ENCODE results near the gene INPP1. TPM values are rescaled to one million over a fixed set of nuclear protein-coding genes. Genes with fewer than 3 reads are reported as not detected.
"Not testable (repeated sequence)": the region's sequence is repeated elsewhere in the genome, so short reads cannot be mapped to it uniquely, and the experiment has no call there.

The INPP1 gene
- total RNA-seq, 2 experiments from 2014 or later, result 8.5 to 10.2 TPM

- Mint-ChIP-seq H3K27me3 (no peaks in the 10 kb centered on the region), H3K4me1 (ENCODE audit: low read depth) (peaks cover 16% of the 10 kb centered on the region), H3K9me3 (no peaks in the 10 kb centered on the region), H3K4me3 (no peak overlapping the region), H3K27ac (no peak overlapping the region), H3K36me3 (ENCODE audit: low read depth) (no peaks in the 10 kb centered on the region)
- intact Hi-C loops (cut with micrococcal nuclease), result no loop called here
- DNase-seq (no peak), ATAC-seq (no peak)
- ChIA-PET CTCF (interaction anchor here (1.2 kb wide), 1 partner anchor 13 kb away, joined by 4 read pairs; no protein-coding TSS in a partner anchor), POLR2A (no interaction called here)
- TF ChIP-seq CTCF (IDR thresholded peaks at IDR 0.05), result no peak
These were observed 14.2 kb downstream of the INPP1 start for GRCh38 chr2:190357600-190357999.

- H3K9me3 Mint-ChIP-seq; intact Hi-C loops (cut with micrococcal nuclease); H3K27me3 Mint-ChIP-seq; H3K36me3 Mint-ChIP-seq (ENCODE audit: low read depth); ATAC-seq; DNase-seq; POLR2A ChIA-PET: not testable (repeated sequence)
- Mint-ChIP-seq H3K4me3 (peak overlapping the region; percentile 15), H3K4me1 (ENCODE audit: low read depth) (peaks cover 19% of the 10 kb centered on the region), H3K27ac (peak overlapping the region; percentile 34)
- CTCF ChIA-PET, result interaction anchor here (0.6 to 1.8 kb wide), 5 partner anchors 8 to 373 kb away, joined by 3 to 6 read pairs (median 3); no protein-coding TSS in a partner anchor
These were observed 15.5 kb downstream of the INPP1 start for GRCh38 chr2:190358655-190359448.

- H3K27ac Mint-ChIP-seq, result no peak overlapping the region
- POLR2A ChIA-PET, result interaction anchor here (1.2 kb wide), 1 partner anchor 47 kb away, joined by 4 read pairs; no protein-coding TSS in a partner anchor
- H3K4me1 Mint-ChIP-seq (ENCODE audit: low read depth), result peaks cover 19% of the 10 kb centered on the region
- intact Hi-C loops (cut with micrococcal nuclease), result no loop called here
- H3K27me3 Mint-ChIP-seq, result no peaks in the 10 kb centered on the region
- no peak for TF ChIP-seq CTCF (IDR thresholded peaks at IDR 0.05)
- H3K9me3 Mint-ChIP-seq, result no peaks in the 10 kb centered on the region
- no peaks in the 10 kb centered on the region for H3K36me3 Mint-ChIP-seq (ENCODE audit: low read depth)
- ATAC-seq (no peak), DNase-seq (no peak)
- CTCF ChIA-PET, result interaction anchor here (1.7 to 2.2 kb wide), 3 partner anchors 10 to 271 kb away, joined by 5 to 9 read pairs (median 9); no protein-coding TSS in a partner anchor
- peak overlapping the region; percentile 80 for H3K4me3 Mint-ChIP-seq
These were observed 17.2 kb downstream of the INPP1 start for GRCh38 chr2:190360561-190360960.

GRCh38 chr2:190360965-190361364 lies 17.6 kb downstream of the INPP1 start:
- H3K36me3 Mint-ChIP-seq (ENCODE audit: low read depth), result no peaks in the 10 kb centered on the region
- ChIA-PET CTCF (interaction anchor here (1.0 to 2.2 kb wide), 4 partner anchors 9 to 272 kb away, joined by 5 to 9 read pairs (median 7); partner anchors contain the start of gene INPP1), POLR2A (interaction anchor here (1.2 kb wide), 1 partner anchor 46 kb away, joined by 4 read pairs; no protein-coding TSS in a partner anchor)
- ATAC-seq, result no peak
- no peaks in the 10 kb centered on the region for H3K27me3 Mint-ChIP-seq
- H3K4me3 Mint-ChIP-seq, result no peak overlapping the region
- no peak overlapping the region for H3K27ac Mint-ChIP-seq
- no peak for DNase-seq
- intact Hi-C loops (cut with micrococcal nuclease), result no loop called here
- no peaks in the 10 kb centered on the region for H3K9me3 Mint-ChIP-seq
- no peak for TF ChIP-seq CTCF (IDR thresholded peaks at IDR 0.05)
- H3K4me1 Mint-ChIP-seq (ENCODE audit: low read depth), result peaks cover 19% of the 10 kb centered on the region

GRCh38 chr2:190361572-190361971 lies 18.2 kb downstream of the INPP1 start:
- intact Hi-C loops (cut with micrococcal nuclease), result no loop called here
- H3K36me3 Mint-ChIP-seq (ENCODE audit: low read depth), result no peaks in the 10 kb centered on the region
- no peak for ATAC-seq
- H3K4me3 Mint-ChIP-seq, result no peak overlapping the region
- ChIA-PET POLR2A (no interaction called here), CTCF (interaction anchor here (0.9 to 2.2 kb wide), 4 partner anchors 9 to 41 kb away, joined by 3 to 9 read pairs (median 5); partner anchors contain the start of gene INPP1)
- no peaks in the 10 kb centered on the region for H3K9me3 Mint-ChIP-seq
- H3K4me1 Mint-ChIP-seq (ENCODE audit: low read depth), result peaks cover 19% of the 10 kb centered on the region
- H3K27ac Mint-ChIP-seq, result no peak overlapping the region
- no peak for TF ChIP-seq CTCF (IDR thresholded peaks at IDR 0.05)
- no peak for DNase-seq
- H3K27me3 Mint-ChIP-seq, result no peaks in the 10 kb centered on the region

All from activated CD8-positive, alpha-beta T cell treated with anti-CD3 and anti-CD28 coated beads for 36 hours (primary cell).